HT-29 (cell line): ENCODE results near the gene METTL22. TPM values are rescaled to one million over a fixed set of nuclear protein-coding genes. Genes with fewer than 3 reads are reported as not detected.

Experiments
- DNase-seq: peaks from one replicate; pipeline ENCODE4 v3.0.0-alpha.2; 2015; ENCODE audit warnings: low spot score
- total RNA-seq: library from RNA; depleted of rRNA; stranded (reverse); fragments of >200 nt; shearing (Covaris generic); gene quantifications from 2 replicates; pipeline ENCODE4 v1.2.3, GENCODE V29; 2014

The METTL22 gene
- total RNA-seq, 1 experiment from 2014 or later: 21.0 TPM

DNA sequence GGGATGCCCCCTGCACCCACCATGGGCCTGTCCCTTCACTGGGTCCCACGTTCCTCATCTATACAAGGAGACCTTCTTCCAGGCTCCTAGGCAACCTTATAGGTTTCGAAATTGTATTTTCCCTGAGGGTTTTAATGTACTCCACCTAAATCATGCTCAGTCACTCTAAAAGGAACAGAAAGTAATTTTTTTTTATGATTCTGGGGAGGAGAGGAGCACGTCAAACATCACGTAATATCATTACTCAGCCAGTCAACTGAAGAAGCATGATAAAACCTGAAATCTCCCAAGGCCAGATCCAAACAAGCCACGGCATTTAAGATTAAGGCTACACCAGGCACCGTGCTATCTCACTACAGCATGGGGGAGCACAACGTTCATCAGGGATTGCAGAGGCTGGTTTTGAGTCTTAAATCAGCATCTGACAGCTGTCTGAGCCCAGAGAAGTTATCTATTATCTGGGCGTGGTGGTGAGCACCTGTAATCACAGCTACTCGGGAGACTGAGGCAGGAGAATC is 27.3 kb upstream of the METTL22 start:
- no peak for DNase-seq

DNA sequence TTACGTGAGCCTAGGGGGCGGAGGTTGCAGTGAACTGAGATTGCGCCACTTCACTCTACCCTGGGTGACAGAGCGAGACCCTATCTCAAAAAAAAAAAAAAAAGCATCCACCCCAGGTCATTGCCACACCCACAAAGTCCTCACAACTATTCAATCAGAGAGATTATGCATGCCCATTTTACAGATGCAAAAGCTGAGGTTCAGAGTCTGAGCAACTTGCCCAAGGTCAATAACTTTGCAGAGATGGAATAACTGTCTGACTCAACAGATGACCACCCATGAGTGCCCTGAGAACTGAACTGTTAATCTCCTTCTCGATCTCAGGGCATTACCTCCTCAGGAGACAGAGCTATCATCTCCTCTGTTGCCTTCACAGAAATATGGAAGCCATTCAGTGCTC is 25.7 kb upstream of the METTL22 start:
- no peak for DNase-seq

DNA sequence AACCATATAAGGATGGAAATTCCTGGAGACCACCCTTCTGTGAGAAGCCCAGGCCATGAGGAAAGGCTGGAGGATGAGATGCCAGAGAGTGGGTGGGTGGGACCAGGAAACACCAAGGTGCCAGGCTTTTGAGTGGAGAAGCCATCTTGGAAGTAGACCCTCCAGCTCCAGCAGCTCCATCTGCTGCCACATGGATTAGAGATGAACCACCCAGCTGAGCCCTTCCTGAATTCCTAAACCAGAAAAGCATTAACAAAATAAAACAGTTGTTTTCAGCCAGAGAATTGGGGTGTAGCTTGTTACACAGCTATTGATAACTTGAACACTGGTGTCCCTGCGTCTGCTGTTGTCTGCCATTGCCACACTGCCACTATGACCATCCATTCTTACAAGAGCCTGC is 24.9 kb upstream of the METTL22 start:
- no peak for DNase-seq

GRCh38 chr16:8600144-8600775 is 21.2 kb upstream of the METTL22 start:
- DNase-seq: no peak

DNA sequence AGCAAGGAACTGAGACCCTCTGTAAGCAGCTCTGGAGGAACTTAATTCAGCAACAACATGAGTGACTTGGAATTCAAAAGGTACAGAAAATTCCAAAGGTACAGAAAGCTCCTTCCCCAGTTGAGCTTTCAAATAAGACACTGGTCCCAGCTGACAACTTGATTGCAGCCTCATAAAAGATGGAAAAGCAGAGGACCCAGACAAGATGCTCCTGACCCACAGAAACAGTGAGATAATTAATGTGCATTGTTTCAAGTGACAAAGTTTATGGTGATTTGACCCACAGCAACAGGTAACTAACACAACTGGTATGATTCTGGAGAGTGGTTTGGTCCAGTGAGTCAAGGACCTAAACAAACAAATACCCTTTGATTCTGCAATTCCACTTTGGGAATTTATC is 15.9 kb upstream of the METTL22 start:
- no peak for DNase-seq

- no peak for DNase-seq
Observed at GRCh38 chr16:8607214-8607613, 14.3 kb upstream of the METTL22 start.

DNA sequence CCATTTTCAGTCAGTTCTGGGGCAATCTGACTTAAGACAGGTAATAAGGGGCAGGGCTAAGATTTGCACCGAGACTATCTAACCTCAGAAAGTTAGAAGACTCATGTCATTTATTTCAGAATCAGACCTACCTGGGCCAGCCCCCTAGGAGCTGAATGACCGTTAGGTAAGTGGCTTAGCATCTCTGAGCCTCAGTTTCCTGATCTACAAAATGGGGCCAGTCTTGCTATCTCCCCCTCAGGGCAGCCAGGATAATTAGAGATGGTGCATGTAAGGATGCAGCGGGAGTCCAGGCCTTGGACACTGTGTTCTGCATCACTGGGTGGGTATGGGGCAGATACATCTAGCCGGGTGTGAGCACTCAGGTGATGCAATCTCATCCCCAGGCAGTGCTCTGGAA is 10.4 kb upstream of the METTL22 start:
- DNase-seq: no peak

- DNase-seq: no peak
Observed at GRCh38 chr16:8611886-8612600, 9.5 kb upstream of the METTL22 start.

DNA sequence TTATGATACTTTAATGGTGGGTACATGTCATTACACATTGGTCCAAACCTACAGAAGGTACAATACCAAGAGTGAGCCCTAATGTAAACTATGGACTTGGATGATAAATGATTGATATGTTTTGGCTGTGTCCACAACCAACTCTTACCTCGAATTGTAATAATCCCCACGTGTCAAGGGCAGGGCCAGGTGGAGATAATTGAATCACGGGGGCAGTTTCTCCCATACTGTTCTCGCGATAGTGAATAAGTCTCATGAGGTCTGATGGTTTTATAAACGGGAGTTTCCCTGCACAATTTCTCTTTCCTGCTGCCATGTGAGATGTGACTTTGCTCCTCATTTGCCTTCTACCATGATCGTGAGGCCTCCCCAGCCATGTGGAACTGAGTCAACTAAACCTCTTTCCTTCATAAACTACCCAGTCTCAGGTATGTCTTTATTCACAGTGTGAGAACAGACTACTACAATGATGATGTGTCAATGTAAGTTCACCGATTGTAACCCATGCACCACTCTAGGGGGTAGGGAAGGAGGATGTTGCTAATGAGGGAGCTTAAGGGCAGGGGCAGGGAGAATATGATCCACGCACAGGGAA is 7.0 kb upstream of the METTL22 start:
- no peak for DNase-seq

GRCh38 chr16:8619671-8620370 is 1.7 kb upstream of the METTL22 start:
- DNase-seq: no peak

GRCh38 chr16:8620535-8620934 is 963 bp upstream of the METTL22 start:
- DNase-seq: no peak

- no peak for DNase-seq
Observed at GRCh38 chr16:8621222-8621571, 301 bp upstream of the METTL22 start.

DNA sequence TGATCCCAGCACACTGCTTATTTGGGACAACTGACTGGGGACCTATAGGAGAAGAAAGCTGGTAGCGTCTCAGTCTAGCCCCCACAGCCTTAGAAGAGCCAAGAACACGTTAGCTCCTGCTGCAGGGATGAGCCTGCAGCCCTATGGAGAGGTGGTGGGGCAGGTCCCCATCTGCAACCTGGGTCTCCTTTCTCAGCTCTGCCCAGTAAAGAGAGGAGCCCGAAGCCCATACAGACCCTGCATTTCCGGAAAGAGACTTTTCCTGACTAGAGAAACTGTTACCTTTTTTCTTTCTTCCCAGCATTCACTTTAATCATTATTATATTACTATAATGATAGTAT is 788 bp downstream of the METTL22 start:
- DNase-seq: no peak

GRCh38 chr16:8623634-8624033 is 2.1 kb downstream of the METTL22 start:
- DNase-seq: no peak

- no peak for DNase-seq
Observed at GRCh38 chr16:8625491-8626087, 4.1 kb downstream of the METTL22 start.

- no peak for DNase-seq
Observed at GRCh38 chr16:8626946-8627345, 5.4 kb downstream of the METTL22 start.

- DNase-seq: no peak
Observed at GRCh38 chr16:8627456-8627855, 6.0 kb downstream of the METTL22 start.

DNA sequence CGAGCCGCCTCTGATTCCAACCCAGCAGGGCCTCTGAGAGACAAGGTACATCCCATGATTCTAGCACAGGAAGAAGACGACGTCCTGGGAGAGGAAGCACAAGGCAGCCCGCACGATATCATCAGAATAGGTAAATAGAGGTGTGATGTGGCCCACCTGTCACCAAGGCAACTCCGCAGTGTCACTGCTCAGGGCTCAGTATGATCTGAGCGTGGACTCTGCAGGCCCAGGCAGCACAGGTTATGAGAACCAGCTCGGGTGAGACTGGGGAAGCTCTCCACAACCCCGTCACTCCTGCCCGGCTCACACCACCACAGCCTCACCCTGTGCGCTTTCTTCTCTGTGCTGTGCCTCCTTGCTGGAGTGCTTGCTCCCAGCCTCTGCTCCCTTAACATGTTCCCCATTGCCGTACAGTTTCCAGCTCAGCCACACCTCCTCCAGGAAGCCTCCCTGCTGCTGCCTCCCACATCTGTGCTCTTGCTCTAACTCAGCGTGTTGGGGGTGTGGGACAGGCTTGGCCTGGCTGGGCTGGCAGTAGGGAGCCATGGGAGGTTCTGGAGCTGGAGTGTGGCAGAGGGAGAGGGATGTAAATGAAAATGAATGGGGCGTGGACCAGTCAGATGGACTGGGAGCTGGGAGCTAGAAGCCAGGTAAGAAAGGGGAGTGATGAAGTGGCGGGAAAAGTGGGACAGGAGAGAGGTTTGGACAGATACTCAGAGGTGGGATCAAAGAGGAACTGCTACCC is 7.7 kb downstream of the METTL22 start:
- no peak for DNase-seq

- DNase-seq: no peak
Observed at GRCh38 chr16:8630255-8630953, 8.9 kb downstream of the METTL22 start.

GRCh38 chr16:8631373-8631772 is 9.9 kb downstream of the METTL22 start:
- no peak for DNase-seq
